DND-41 (cell line): ENCODE results near the gene CREG1.

Source experiments
- CTCF ChIP-seq: IDR thresholded peaks from 2 replicates; pipeline ENCODE4 v1.5.1; 2012; ENCODE audit warnings: borderline replicate concordance, low read length, moderate library complexity, mild to moderate bottlenecking; ENCODE audit not compliant: poor library complexity, severe bottlenecking; ENCODE audit errors: extremely low read depth
- EZH2 ChIP-seq: IDR thresholded peaks from 3 replicates; pipeline ENCODE4 v1.6.1; 2012; ENCODE audit warnings: borderline replicate concordance, low read depth, mild to moderate bottlenecking, moderate library complexity, low read length, inconsistent platforms; ENCODE audit not compliant: severe bottlenecking

- TF ChIP-seq CTCF, result no peak
- no peak for TF ChIP-seq EZH2
These were observed 35.8 kb downstream of the CREG1 start for GRCh38 chr1:167517535-167518330.
